GM23338 (cell line): ENCODE measurements around the gene FIGN. TPM values are rescaled to one million over a fixed set of nuclear protein-coding genes. Genes with fewer than 3 reads are reported as not detected.

Experiments used
- ATAC-seq: fragments of 200-7000 bp; cut with Tn5 transposase; 3 replicates; pipeline ENCODE4 v1.9.1; 2020
- DNase-seq: peaks from one replicate; pipeline ENCODE4 v3.0.0-alpha.2; 2015; ENCODE audit warnings: low spot score
- H2AFZ ChIP-seq: fragments of 200-600 bp; sonication (generic); 2 replicates; pipeline ENCODE4 v1.8.0; 2016; ENCODE audit warnings: antibody characterized with exemption, mild to moderate bottlenecking, moderate library complexity
- H3F3A ChIP-seq: fragments of 200-600 bp; sonication (generic); replicated peaks from 2 replicates; pipeline ENCODE4 v1.8.0; 2017; ENCODE audit warnings: antibody characterized with exemption, mixed run types, low read depth
- H3K27ac ChIP-seq: fragments of 200-600 bp; sonication (generic); 2 replicates; pipeline ENCODE4 v1.6.1; 2016; ENCODE audit warnings: low read depth
- H3K27me3 ChIP-seq: fragments of 200-600 bp; sonication (generic); 2 replicates; pipeline ENCODE4 v1.8.0; 2016; ENCODE audit warnings: mild to moderate bottlenecking, mixed run types, moderate library complexity; ENCODE audit not compliant: insufficient read depth
- H3K36me3 ChIP-seq: fragments of 200-600 bp; sonication (generic); 2 replicates; pipeline ENCODE4 v1.8.0; 2016; ENCODE audit warnings: mild to moderate bottlenecking; ENCODE audit not compliant: insufficient read depth
- H3K4me1 ChIP-seq: fragments of 200-600 bp; sonication (generic); 2 replicates; pipeline ENCODE4 v1.8.0; 2016; ENCODE audit warnings: mild to moderate bottlenecking, moderate library complexity; ENCODE audit not compliant: insufficient read depth
- H3K4me2 ChIP-seq: fragments of 200-600 bp; sonication (generic); 2 replicates; pipeline ENCODE4 v1.7.1; 2017; ENCODE audit warnings: mixed run types
- H3K4me3 ChIP-seq: fragments of 200-600 bp; sonication (generic); 2 replicates; pipeline ENCODE4 v1.6.1; 2016; ENCODE audit warnings: mixed run types
- H3K79me2 ChIP-seq: fragments of 200-600 bp; sonication (generic); replicated peaks from 2 replicates; pipeline ENCODE4 v1.8.0; 2017; ENCODE audit warnings: mild to moderate bottlenecking; ENCODE audit not compliant: insufficient read depth
- H3K9me2 ChIP-seq: fragments of 200-600 bp; sonication (generic); 2 replicates; pipeline ENCODE4 v1.8.0; 2017; ENCODE audit not compliant: insufficient read depth
- H4K20me1 ChIP-seq: fragments of 200-600 bp; sonication (generic); replicated peaks from 2 replicates; pipeline ENCODE4 v1.8.0; 2017; ENCODE audit warnings: mild to moderate bottlenecking; ENCODE audit not compliant: insufficient read depth
- H3K27ac Mint-ChIP-seq: 2 replicates; pipeline ENCODE4 v1.8.0; 2020; ENCODE audit warnings: inconsistent platforms, mild to moderate bottlenecking, moderate library complexity, mixed read lengths
- H3K27me3 Mint-ChIP-seq: 3 replicates; pipeline ENCODE4 v1.8.0; 2022; ENCODE audit warnings: low read depth, mild to moderate bottlenecking, moderate library complexity, mixed read lengths, inconsistent platforms; ENCODE audit not compliant: insufficient read depth, poor library complexity
- H3K36me3 Mint-ChIP-seq: 3 replicates; pipeline ENCODE4 v1.8.0; 2021; ENCODE audit warnings: low read depth, mild to moderate bottlenecking, inconsistent platforms, moderate library complexity, mixed read lengths
- H3K4me1 Mint-ChIP-seq: 3 replicates; pipeline ENCODE4 v1.8.0; 2020; ENCODE audit warnings: mild to moderate bottlenecking, inconsistent platforms, mixed read lengths
- H3K4me3 Mint-ChIP-seq: 3 replicates; pipeline ENCODE4 v1.8.0; 2021; ENCODE audit warnings: moderate library complexity, mild to moderate bottlenecking, inconsistent platforms, mixed read lengths
- H3K9me3 Mint-ChIP-seq: 3 replicates; pipeline ENCODE4 v1.8.0; 2020; ENCODE audit warnings: moderate library complexity, mild to moderate bottlenecking, inconsistent platforms, mixed read lengths
- CREB1 ChIP-seq: fragments of 250-450 bp; sonication (Bioruptor Pico); IDR thresholded peaks from 2 replicates; pipeline ENCODE4 v1.5.0; 2020; ENCODE audit warnings: low read depth, mild to moderate bottlenecking, moderate library complexity
- CTCF ChIP-seq, 2 experiments: fragments of 200-600 bp in 1 of 2; sonication (generic) in 1 of 2; conservative IDR thresholded peaks; 2 replicates each; pipeline versions ENCODE4 v1.5.1 to v1.6.1; 2016 to 2017; ENCODE audit warnings: antibody characterized with exemption in 2 of 2, low read depth in 2 of 2, mild to moderate bottlenecking in 2 of 2, moderate library complexity in 1 of 2
- EZH2 ChIP-seq: fragments of 200-600 bp; sonication (generic); IDR thresholded peaks from one replicate; pipeline ENCODE4 v1.8.0; 2017; ENCODE audit warnings: antibody characterized with exemption, mild to moderate bottlenecking, low read depth; ENCODE audit not compliant: unreplicated experiment
- EZH2phosphoT487 ChIP-seq: fragments of 200-600 bp; sonication (generic); IDR thresholded peaks from one replicate; pipeline ENCODE4 v1.8.1; 2018; ENCODE audit warnings: antibody characterized with exemption; ENCODE audit not compliant: unreplicated experiment
- JUNB ChIP-seq: IDR thresholded peaks from one replicate; pipeline ENCODE4 v1.6.1; 2016; ENCODE audit warnings: antibody characterized with exemption; ENCODE audit not compliant: unreplicated experiment
- NANOG ChIP-seq: IDR thresholded peaks from 2 replicates; pipeline ENCODE4 v1.6.1; 2016; ENCODE audit warnings: antibody characterized with exemption, borderline replicate concordance
- POLR2AphosphoS5 ChIP-seq: IDR thresholded peaks from 2 replicates; pipeline ENCODE4 v1.6.1; 2016; ENCODE audit warnings: antibody characterized with exemption, low read depth
- STAT1 ChIP-seq: IDR thresholded peaks from one replicate; pipeline ENCODE4 v1.6.1; 2016; ENCODE audit warnings: antibody characterized with exemption; ENCODE audit not compliant: unreplicated experiment
- ZNF114 ChIP-seq: fragments of 250-450 bp; sonication (Bioruptor Pico); IDR thresholded peaks from 2 replicates; pipeline ENCODE4 v1.5.0; 2020; ENCODE audit warnings: mild to moderate bottlenecking, moderate library complexity
- ZNF331 ChIP-seq: fragments of 250-450 bp; sonication (Bioruptor Pico); IDR thresholded peaks from 2 replicates; pipeline ENCODE4 v1.5.0; 2020; ENCODE audit warnings: low read depth, mild to moderate bottlenecking, moderate library complexity
- ZNF462 ChIP-seq: fragments of 250-450 bp; sonication (Bioruptor Pico); IDR thresholded peaks from 2 replicates; pipeline ENCODE4 v1.5.0; 2020; ENCODE audit warnings: mild to moderate bottlenecking, moderate library complexity
- polyA plus RNA-seq: library from polyadenylated mRNA; unstranded; fragments of >200 nt; fragmentation: Nextera tagmentation; extraction: Ambion mirVana; gene quantifications from 2 replicates; pipeline ENCODE4 v1.2.1, GENCODE V29; 2016
- total RNA-seq: library from RNA; depleted of rRNA; stranded (reverse); fragments of >200 nt; shearing (Covaris generic); gene quantifications from 2 replicates; pipeline ENCODE4 v1.2.3, GENCODE V29; 2014
- TF ChIP-seq, protein P1 (sequence below): IDR thresholded peaks from one replicate; pipeline ENCODE4 v1.6.1; 2018; ENCODE audit warnings: antibody characterized with exemption; ENCODE audit not compliant: unreplicated experiment
- TF ChIP-seq, protein P2 (sequence below): IDR thresholded peaks from 2 replicates; pipeline ENCODE4 v1.6.1; 2016; ENCODE audit warnings: antibody characterized with exemption

The FIGN gene
- total and polyA plus RNA-seq, 2 experiments from 2014 or later, result 17.2 to 23.6 TPM

- Histone ChIP-seq H3K27me3 (no peaks in the 10 kb centered on the region), H3K36me3 (no peaks in the 10 kb centered on the region), H3K27ac (no peak overlapping the region; the same call in 1 of the 2 replicates), H4K20me1 (peaks cover 5% of the 10 kb centered on the region; the same call in 1 of the 2 replicates), H2AFZ (no peak overlapping the region), H3K9me2 (0 out of 2 replicates have a peak, but pooled peaks cover 2% of the 10 kb centered on the region), H3F3A (no peaks in the 10 kb centered on the region), H3K4me1 (no peaks in the 10 kb centered on the region), H3K4me2 (no peak overlapping the region), H3K4me3 (no peak overlapping the region), H3K79me2 (peaks cover 6% of the 10 kb centered on the region; the same call in 1 of the 2 replicates)
- TF ChIP-seq, protein P1, sequence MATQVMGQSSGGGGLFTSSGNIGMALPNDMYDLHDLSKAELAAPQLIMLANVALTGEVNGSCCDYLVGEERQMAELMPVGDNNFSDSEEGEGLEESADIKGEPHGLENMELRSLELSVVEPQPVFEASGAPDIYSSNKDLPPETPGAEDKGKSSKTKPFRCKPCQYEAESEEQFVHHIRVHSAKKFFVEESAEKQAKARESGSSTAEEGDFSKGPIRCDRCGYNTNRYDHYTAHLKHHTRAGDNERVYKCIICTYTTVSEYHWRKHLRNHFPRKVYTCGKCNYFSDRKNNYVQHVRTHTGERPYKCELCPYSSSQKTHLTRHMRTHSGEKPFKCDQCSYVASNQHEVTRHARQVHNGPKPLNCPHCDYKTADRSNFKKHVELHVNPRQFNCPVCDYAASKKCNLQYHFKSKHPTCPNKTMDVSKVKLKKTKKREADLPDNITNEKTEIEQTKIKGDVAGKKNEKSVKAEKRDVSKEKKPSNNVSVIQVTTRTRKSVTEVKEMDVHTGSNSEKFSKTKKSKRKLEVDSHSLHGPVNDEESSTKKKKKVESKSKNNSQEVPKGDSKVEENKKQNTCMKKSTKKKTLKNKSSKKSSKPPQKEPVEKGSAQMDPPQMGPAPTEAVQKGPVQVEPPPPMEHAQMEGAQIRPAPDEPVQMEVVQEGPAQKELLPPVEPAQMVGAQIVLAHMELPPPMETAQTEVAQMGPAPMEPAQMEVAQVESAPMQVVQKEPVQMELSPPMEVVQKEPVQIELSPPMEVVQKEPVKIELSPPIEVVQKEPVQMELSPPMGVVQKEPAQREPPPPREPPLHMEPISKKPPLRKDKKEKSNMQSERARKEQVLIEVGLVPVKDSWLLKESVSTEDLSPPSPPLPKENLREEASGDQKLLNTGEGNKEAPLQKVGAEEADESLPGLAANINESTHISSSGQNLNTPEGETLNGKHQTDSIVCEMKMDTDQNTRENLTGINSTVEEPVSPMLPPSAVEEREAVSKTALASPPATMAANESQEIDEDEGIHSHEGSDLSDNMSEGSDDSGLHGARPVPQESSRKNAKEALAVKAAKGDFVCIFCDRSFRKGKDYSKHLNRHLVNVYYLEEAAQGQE, result no peak
- no peak for TF ChIP-seq ZNF114 (CRISPR knock-in tag)
- TF ChIP-seq, protein P2, sequence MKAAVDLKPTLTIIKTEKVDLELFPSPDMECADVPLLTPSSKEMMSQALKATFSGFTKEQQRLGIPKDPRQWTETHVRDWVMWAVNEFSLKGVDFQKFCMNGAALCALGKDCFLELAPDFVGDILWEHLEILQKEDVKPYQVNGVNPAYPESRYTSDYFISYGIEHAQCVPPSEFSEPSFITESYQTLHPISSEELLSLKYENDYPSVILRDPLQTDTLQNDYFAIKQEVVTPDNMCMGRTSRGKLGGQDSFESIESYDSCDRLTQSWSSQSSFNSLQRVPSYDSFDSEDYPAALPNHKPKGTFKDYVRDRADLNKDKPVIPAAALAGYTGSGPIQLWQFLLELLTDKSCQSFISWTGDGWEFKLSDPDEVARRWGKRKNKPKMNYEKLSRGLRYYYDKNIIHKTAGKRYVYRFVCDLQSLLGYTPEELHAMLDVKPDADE, result no peak
- TF ChIP-seq STAT1, result no peak
- no peak for TF ChIP-seq EZH2
- no peak for TF ChIP-seq JUNB
- no peak for TF ChIP-seq ZNF331 (CRISPR knock-in tag)
- TF ChIP-seq NANOG, result no peak
- TF ChIP-seq CTCF (conservative IDR thresholded peaks at IDR 0.05; ENCODE audit: low read depth in 2 of 2), result no peak
- TF ChIP-seq ZNF462 (CRISPR knock-in tag), result no peak
- TF ChIP-seq EZH2phosphoT487, result no peak
- no peak for TF ChIP-seq POLR2AphosphoS5
- TF ChIP-seq CREB1 (CRISPR knock-in tag), result no peak
- no peak for DNase-seq
- Mint-ChIP-seq H3K27ac (no peak overlapping the region), H3K4me1 (peaks cover 30% of the 10 kb centered on the region), H3K36me3 (peaks cover 8% of the 10 kb centered on the region), H3K27me3 (peaks cover 2% of the 10 kb centered on the region), H3K4me3 (no peak overlapping the region), H3K9me3 (no peaks in the 10 kb centered on the region)
- ATAC-seq, result no peak
Measured at GRCh38 chr2:163667064-163667887, 68.5 kb downstream of the FIGN start.
